RPMI8226 (cell line): ENCODE data around the gene SKA3.
"Not testable (repeated sequence)": the region's sequence is repeated elsewhere in the genome, so short reads cannot be mapped to it uniquely, and the experiment has no call there.

Experiments used
- DNase-seq: peaks from one replicate; pipeline ENCODE4 v3.0.0-alpha.2; 2015

The SKA3 gene

GRCh38 chr13:21165606-21166005 lies 10.7 kb downstream of the SKA3 start:
- DNase-seq: not testable (repeated sequence)

- DNase-seq: no peak
Observed at GRCh38 chr13:21164631-21165030, 11.7 kb downstream of the SKA3 start.

DNA sequence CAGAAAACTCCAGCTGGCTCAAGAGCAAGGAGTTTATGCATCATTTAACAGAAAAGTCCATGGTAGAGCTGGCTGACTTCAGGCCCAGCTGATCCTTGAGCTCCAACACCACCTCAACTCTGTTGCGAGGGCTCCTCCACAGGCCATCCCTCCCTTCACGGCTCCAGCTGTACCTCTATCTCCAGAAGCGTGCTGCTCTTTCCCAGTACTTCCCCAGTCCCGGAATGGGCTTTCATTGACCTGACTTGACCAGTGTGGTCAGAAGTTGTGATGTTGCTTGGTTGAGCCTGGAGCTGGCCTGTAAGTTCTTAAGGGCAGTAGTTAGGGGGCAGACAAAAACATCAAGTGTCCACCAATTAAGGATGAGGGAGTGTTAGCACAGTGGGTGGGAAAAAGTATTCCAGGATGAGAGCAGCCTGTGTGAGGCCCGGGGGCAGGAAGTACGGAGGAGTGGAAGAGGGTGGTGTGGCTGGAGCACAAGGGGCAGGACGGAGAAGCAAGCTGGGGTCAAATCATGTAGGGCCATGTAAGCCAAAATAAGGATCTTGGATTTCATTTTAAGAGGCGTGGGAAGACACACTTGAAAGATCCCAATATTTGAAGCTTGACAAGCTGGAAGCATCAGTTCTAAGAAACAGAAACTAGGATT lies 24.0 kb downstream of the SKA3 start:
- DNase-seq: no peak

DNA sequence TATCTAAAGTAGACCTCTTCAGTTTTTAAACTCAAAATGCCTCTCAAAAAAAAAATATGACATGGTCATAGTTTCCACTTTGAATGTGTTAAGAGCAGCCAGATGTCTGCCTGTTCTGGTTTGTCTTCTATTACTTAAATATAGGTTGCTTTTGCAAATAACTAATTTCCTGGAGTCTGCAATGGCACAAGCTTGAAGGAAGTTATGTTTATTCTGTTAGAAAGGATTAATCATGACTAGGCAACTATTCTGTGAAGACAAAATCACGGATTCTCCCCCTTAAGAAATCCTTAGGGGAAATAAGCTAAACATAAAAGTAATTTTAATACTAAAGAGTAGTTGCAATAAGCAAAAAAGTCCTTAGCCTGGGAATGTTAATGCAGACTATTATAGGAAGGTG lies 26.3 kb downstream of the SKA3 start:
- DNase-seq: no peak

DNA sequence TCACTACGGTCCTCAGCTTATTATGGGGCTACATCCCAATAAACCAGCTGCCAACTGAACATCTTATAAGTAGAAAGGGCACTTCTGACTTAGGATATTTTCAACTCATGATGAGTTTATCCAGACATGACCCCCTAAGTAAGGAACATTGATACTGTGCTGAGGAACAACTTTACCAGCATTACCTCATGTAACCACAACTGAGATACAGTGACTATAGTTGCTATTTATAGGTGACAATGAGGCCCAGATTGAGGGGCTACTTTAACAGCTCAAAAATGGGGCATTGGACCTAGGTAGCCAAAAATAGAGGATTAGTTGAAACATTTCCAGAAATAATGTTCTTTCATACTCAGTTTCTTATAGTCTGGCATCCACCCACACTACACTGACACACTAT lies 26.8 kb downstream of the SKA3 start:
- no peak for DNase-seq

- no peak for DNase-seq
Observed at GRCh38 chr13:21148557-21149258, 27.6 kb downstream of the SKA3 start.

DNA sequence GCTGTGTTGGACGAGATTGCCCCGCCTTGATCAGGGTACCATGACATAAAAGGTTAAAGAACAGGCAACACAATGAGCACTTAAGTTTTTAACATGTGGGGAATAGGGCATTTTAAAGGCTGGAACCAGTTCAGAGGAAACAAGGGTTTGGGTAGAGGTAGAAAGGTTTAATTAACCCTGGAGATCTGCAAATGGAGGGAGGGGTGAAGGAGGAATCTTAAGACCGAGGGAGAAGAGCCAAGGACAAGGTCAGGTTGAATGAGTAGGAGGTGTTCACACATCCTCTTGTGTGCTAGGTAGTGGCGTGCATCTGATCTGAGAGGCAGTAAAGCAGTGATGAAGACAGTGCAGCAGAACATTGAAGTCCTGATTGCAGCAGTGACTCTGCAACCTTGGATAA lies 28.5 kb downstream of the SKA3 start:
- no peak for DNase-seq

DNA sequence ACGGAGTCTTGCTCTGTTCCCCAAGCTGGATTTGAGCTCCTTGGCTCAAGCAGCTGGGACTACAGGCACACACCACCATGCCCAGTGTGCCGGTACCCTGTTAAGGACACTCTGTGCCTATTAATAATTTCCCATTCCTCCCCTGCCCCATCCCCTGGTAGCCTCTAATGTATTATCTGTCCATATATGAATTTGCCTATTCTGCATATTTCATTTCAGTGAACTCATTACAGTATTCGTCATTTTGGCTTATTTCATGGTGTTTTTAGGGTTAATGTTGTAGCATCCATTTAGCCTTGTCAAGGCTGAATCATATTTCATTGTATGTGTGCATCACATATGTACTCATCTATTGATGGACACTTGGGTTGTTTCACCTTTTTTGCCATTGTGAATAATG lies 33.6 kb downstream of the SKA3 start:
- no peak for DNase-seq

DNA sequence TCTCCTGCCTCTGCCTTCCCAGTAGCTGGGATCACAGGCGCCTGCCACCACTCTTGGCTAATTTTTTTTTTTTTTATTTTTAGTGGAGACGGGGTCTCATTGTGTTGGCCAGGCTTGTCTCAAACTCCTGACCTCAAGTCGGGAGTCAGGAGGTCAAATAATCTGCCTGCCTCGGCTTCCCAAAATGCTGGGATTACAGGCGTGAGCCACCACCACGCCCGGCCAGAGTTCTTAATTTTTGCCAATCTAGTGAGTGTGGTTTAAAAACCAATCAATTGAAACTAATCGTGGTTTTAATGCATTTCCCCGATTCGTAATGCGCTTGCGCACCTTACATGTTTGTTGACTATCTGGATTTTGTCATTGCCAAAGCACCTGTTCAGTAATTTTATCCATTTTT lies 37.0 kb downstream of the SKA3 start:
- no peak for DNase-seq

GRCh38 chr13:21138561-21138960 lies 37.8 kb downstream of the SKA3 start:
- DNase-seq: no peak

DNA sequence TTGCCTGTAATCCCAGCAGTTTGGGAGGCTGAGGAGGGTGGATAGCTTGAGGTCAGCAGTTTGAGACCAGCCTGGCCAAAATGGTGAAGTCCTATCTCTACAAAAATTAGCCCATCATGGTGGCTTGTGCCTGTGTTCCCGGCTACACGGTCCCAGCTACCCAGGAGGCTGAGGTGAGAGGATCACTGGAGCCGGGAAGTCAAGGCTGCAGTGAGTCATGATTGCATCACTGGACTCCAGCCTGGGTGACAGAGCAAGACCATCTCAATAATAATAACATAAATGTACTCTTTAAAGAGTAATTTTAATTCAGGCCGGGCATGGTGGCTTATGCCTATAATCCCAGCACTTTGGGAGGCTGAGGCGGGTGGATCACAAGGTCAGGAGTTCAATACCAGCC lies 38.7 kb downstream of the SKA3 start:
- DNase-seq: no peak

DNA sequence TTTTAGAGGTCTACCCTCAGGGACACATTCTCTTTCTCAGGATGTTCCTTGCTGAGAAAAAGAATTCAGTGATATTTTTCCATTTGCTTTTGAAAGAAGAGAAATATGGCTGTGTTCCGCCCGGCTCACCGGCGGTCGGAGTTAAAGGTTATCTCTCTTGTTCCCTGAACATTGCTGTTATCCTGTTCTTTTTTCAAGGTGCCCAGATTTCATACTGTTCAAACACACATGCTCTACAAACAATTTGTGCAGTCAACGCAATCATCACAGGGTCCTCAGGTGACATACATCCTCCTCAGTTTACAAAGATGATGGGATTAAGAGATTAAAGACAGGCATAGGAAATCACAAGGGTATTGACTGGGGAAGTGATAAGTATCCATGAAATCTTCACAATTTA lies 40.5 kb downstream of the SKA3 start:
- not testable (repeated sequence) for DNase-seq

DNA sequence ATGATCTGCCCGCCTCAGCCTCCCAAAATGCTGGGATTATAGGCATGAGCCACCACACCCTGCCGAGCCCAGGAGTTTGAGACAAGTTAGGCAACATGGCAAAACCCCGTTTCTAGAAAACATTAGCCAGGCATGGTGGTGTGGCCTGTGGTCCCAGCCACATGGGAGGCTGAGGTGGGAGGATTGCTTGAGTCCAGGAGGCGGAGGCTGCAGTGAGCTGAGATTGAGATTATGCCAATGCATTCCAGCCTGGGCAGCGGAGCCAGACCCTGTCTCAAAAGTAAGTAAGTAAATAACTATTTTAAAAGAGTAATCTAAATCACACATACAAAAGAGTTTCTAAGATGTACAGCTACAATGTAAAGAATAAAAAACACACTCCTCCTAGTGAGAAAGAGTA lies 41.9 kb downstream of the SKA3 start:
- DNase-seq: no peak

GRCh38 chr13:21133077-21133476 lies 43.3 kb downstream of the SKA3 start:
- no peak for DNase-seq

GRCh38 chr13:21130116-21130515 lies 46.2 kb downstream of the SKA3 start:
- no peak for DNase-seq

- DNase-seq: peak; percentile 73
Observed at GRCh38 chr13:21124852-21125251, 51.5 kb downstream of the SKA3 start.

GRCh38 chr13:21123956-21124355 lies 52.4 kb downstream of the SKA3 start:
- no peak for DNase-seq

GRCh38 chr13:21121616-21122015 lies 54.7 kb downstream of the SKA3 start:
- DNase-seq: no peak

- DNase-seq: no peak
Observed at GRCh38 chr13:21120191-21120590, 56.2 kb downstream of the SKA3 start.

- no peak for DNase-seq
Observed at GRCh38 chr13:21119526-21119925, 56.8 kb downstream of the SKA3 start.

DNA sequence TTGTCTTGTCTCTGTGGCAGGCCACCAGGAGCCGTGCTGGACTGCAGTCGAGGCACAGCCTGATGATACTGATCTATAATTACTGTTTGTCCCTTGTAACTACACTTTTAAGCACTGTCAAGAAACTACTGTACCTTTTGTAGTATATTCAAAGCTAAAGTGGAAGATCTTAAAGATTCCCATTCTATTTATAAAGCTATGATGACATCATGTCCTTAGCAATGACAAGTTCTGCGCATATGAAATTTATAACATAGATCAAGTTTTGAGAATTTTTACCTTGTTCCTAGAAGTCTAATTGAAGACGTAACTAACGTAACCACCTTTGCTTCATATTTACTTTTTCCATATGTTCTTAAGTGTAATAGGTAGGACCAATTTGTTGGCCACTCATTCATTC lies 58.2 kb downstream of the SKA3 start:
- no peak for DNase-seq

- DNase-seq: no peak
Observed at GRCh38 chr13:21117104-21117809, 59.1 kb downstream of the SKA3 start.

DNA sequence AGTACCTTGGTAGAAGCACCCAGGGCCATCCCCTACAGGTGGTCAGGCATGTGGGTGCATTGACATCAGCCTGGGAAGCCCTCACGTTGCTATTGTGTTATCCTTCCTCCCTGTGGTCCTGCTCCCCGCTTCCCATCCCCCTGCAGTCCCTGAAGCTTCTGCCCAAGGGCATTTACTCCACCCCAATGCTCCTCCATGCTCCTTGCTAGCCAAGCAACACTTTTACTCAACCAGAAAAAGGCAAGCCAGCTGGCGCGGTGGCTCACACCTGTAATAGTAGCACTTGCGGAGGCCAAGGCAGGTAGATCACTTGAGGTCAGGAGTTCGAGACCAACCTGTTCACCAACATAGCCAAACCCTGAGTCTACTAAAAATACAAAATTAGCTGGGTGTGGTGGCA lies 60.2 kb downstream of the SKA3 start:
- DNase-seq: no peak

DNA sequence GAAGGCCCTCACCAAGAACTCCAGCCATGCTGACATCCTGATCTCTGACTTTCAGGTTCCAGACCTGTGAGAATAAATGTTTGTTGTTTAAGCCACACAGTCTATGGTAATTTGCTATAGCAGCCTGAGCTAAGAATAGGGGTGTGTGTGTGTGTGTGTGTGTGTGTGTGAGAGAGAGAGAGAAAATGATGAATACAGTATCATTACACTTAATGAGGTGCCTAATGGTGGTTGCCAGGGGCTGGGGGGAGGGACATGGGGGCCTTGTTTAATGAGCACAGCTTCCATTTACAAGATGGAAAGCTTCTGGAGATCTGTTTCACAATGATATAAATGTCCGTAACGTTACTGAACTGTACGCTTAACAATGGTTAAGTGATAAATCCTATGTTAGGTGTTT lies 61.1 kb downstream of the SKA3 start:
- no peak for DNase-seq
